CD4-positive, alpha-beta T cell treated with Interleukin-6 for 4 hours (primary cell): Measurements from ENCODE around the gene KRTAP5-10.
A peak's percentile ranks its signal among the peaks of the same experiment; 100 is the strongest.
"Not testable (repeated sequence)": the region's sequence is repeated elsewhere in the genome, so short reads cannot be mapped to it uniquely, and the experiment has no call there.

ENCODE experiments used
- DNase-seq: peaks from one replicate; pipeline ENCODE4 v3.0.0-alpha.2; 2020; ENCODE audit warnings: mixed read lengths

Gene KRTAP5-10

GRCh38 chr11:71574418-71574817, 9.1 kb downstream of the KRTAP5-10 start:
- no peak for DNase-seq

GRCh38 chr11:71575723-71576424, 10.5 kb downstream of the KRTAP5-10 start:
- no peak for DNase-seq

GRCh38 chr11:71576688-71577465, 11.5 kb downstream of the KRTAP5-10 start:
- not testable (repeated sequence) for DNase-seq

GRCh38 chr11:71577469-71578004, 12.2 kb downstream of the KRTAP5-10 start:
- no peak for DNase-seq

- not testable (repeated sequence) for DNase-seq
Observed at GRCh38 chr11:71579513-71579912, 14.2 kb downstream of the KRTAP5-10 start.

- DNase-seq: peak; percentile 32
Observed at GRCh38 chr11:71580057-71581003, 15.0 kb downstream of the KRTAP5-10 start.

GRCh38 chr11:71581826-71582225, 16.5 kb downstream of the KRTAP5-10 start:
- no peak for DNase-seq

GRCh38 chr11:71582309-71582895, 17.0 kb downstream of the KRTAP5-10 start, which contains the start of gene KRTAP5-11:
Gene KRTAP5-11 (minus strand): TSS chr11:71582875. CDS start chr11:71582837, 38 bp downstream.
- DNase-seq: no peak

GRCh38 chr11:71582969-71583368, 17.6 kb downstream of the KRTAP5-10 start:
- DNase-seq: not testable (repeated sequence)

GRCh38 chr11:71585673-71586072, 20.3 kb downstream of the KRTAP5-10 start:
- not testable (repeated sequence) for DNase-seq

GRCh38 chr11:71588314-71588713, 23.0 kb downstream of the KRTAP5-10 start:
- not testable (repeated sequence) for DNase-seq

- DNase-seq: not testable (repeated sequence)
Observed at GRCh38 chr11:71588822-71589545, 23.6 kb downstream of the KRTAP5-10 start.

GRCh38 chr11:71589546-71589920, 24.2 kb downstream of the KRTAP5-10 start:
- DNase-seq: not testable (repeated sequence)

- DNase-seq: not testable (repeated sequence)
Observed at GRCh38 chr11:71603221-71603620, 37.9 kb downstream of the KRTAP5-10 start.

- DNase-seq: not testable (repeated sequence)
Observed at GRCh38 chr11:71604798-71605488, 39.6 kb downstream of the KRTAP5-10 start.

GRCh38 chr11:71606853-71607519, 41.6 kb downstream of the KRTAP5-10 start:
- DNase-seq: not testable (repeated sequence)

GRCh38 chr11:71607520-71608216, 42.3 kb downstream of the KRTAP5-10 start:
- DNase-seq: not testable (repeated sequence)

- not testable (repeated sequence) for DNase-seq
Observed at GRCh38 chr11:71608272-71608671, 42.9 kb downstream of the KRTAP5-10 start.

- not testable (repeated sequence) for DNase-seq
Observed at GRCh38 chr11:71611218-71611910, 46.0 kb downstream of the KRTAP5-10 start.
